ENCODE results near the gene PJA1.

PJA1 gene

DNA sequence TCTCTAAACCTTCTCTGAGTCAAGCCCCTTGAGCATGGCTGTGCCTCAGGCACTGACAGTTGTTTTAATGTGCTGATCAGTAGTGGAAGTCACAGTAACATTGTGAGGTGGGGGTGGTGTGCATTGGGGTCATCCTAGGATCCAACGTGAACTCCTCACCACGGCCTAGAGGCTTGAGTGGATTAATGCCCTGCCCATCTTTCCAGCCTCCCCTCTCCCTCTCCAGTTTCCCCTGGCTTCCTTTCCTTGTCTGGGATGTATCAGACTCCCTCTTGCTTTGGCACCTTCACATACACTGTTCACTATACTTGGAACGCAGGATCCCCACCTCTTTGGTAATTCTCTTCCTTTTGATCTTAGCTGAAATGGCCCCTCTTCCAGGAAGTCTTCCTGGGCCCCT is 13.3 kb upstream of the PJA1 start:
- H3K79me2 ChIP-seq (ENCODE audit: low read length), result no peaks in the 10 kb centered on the region
- no peak overlapping the region for H3K27ac ChIP-seq (ENCODE audit: low read length)
- no peak overlapping the region for H3K4me3 ChIP-seq (ENCODE audit: low read length)
- no peak for TF ChIP-seq CTCF (IDR thresholded peaks at IDR 0.05; ENCODE audit: low read depth, low read length)
- TF ChIP-seq EZH2phosphoT487 (IDR thresholded peaks at IDR 0.05; ENCODE audit: low read depth), result no peak
- H3K9ac ChIP-seq (ENCODE audit: low read length), result no peak overlapping the region
- no peaks in the 10 kb centered on the region for H3K27me3 ChIP-seq (ENCODE audit: low read depth, low read length)
- no peaks in the 10 kb centered on the region for H3K36me3 ChIP-seq (replicated peaks; ENCODE audit: low read depth, low read length)
- no peaks in the 10 kb centered on the region for H3K4me1 ChIP-seq (ENCODE audit: low read length)
- H2AFZ ChIP-seq (ENCODE audit: low read depth, low read length), result no peak overlapping the region
- H3K4me2 ChIP-seq (ENCODE audit: low read length), result no peak overlapping the region
- no peaks in the 10 kb centered on the region for H3K9me3 ChIP-seq (ENCODE audit: insufficient read depth, low read length)
- H4K20me1 ChIP-seq (ENCODE audit: insufficient read depth, low read length), result no peaks in the 10 kb centered on the region

DNA sequence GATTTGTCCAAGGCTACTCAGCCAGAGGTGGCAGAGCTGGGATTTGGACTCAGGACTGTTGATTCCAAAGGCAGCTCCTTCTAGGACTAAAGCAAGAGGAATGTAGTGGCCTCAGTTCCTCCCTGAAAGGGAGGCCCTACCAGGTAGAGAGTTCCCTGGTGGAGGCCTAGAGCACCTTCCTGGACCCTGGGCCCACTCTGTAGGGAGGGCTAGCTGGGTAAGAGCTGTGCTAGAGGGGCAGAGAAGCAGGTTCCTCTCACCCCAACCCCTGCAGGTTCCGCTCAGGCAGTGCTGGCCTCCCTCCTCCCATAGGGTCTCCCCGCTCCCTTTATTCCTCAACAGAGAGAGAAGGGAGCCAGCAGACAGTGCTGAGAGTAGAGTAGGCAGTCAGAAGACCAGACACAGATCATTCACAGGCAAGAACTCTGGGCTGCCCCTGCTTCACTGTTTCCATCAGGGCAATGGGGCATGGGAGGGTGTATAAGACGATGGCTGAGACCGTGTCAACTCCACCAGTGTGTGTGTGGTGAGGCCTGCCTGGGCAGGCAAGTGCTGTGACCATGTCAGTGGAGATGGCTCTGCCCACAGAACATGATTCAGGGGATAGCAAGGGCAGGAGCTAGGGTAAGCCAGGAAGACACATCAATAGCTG is 12.4 kb upstream of the PJA1 start:
- no peak overlapping the region for H2AFZ ChIP-seq (ENCODE audit: low read depth, low read length)
- H3K4me1 ChIP-seq (ENCODE audit: low read length), result no peaks in the 10 kb centered on the region
- H3K27ac ChIP-seq (ENCODE audit: low read length), result no peak overlapping the region
- no peaks in the 10 kb centered on the region for H3K36me3 ChIP-seq (replicated peaks; ENCODE audit: low read depth, low read length)
- H3K9me3 ChIP-seq (ENCODE audit: insufficient read depth, low read length), result no peaks in the 10 kb centered on the region
- no peak overlapping the region for H3K4me3 ChIP-seq (ENCODE audit: low read length)
- no peaks in the 10 kb centered on the region for H4K20me1 ChIP-seq (ENCODE audit: insufficient read depth, low read length)
- H3K79me2 ChIP-seq (ENCODE audit: low read length), result no peaks in the 10 kb centered on the region
- no peaks in the 10 kb centered on the region for H3K27me3 ChIP-seq (ENCODE audit: low read depth, low read length)
- TF ChIP-seq CTCF (IDR thresholded peaks at IDR 0.05; ENCODE audit: low read depth, low read length) (no peak), EZH2phosphoT487 (IDR thresholded peaks at IDR 0.05; ENCODE audit: low read depth) (no peak)
- H3K9ac ChIP-seq (ENCODE audit: low read length), result no peak overlapping the region
- no peak overlapping the region for H3K4me2 ChIP-seq (ENCODE audit: low read length)

- Histone ChIP-seq H3K9me3 (ENCODE audit: insufficient read depth, low read length) (no peaks in the 10 kb centered on the region), H3K79me2 (ENCODE audit: low read length) (no peaks in the 10 kb centered on the region), H2AFZ (ENCODE audit: low read depth, low read length) (no peak overlapping the region), H3K36me3 (replicated peaks; ENCODE audit: low read depth, low read length) (no peaks in the 10 kb centered on the region), H3K4me3 (ENCODE audit: low read length) (no peak overlapping the region), H4K20me1 (ENCODE audit: insufficient read depth, low read length) (no peaks in the 10 kb centered on the region), H3K4me1 (ENCODE audit: low read length) (no peaks in the 10 kb centered on the region), H3K27ac (ENCODE audit: low read length) (no peak overlapping the region), H3K9ac (ENCODE audit: low read length) (no peak overlapping the region), H3K27me3 (ENCODE audit: low read depth, low read length) (no peaks in the 10 kb centered on the region), H3K4me2 (ENCODE audit: low read length) (no peak overlapping the region)
- no peak for TF ChIP-seq CTCF (IDR thresholded peaks at IDR 0.05; ENCODE audit: low read depth, low read length)
- TF ChIP-seq EZH2phosphoT487 (IDR thresholded peaks at IDR 0.05; ENCODE audit: low read depth), result no peak
These were observed 10.8 kb upstream of the PJA1 start for GRCh38 chrX:69176053-69176452.

DNA sequence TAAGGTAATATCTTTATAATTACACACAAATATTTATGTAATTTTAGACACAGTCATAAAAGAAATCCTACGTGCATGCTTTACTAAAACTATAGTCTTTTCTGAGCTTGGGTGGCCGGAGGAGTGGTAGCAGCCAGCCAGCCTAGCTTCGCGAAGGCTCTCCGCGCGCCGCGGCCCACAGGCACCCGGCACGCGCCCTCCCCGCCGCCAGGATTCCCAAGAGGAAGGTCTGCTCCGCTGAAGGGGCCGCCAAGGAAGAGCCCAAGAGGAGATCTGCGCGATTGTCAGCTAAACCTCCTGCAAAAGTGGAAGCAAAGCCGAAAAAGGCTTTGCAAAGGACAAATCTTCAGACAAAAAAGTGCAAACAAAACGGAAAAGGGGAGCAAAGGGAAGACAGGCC is 8.7 kb upstream of the PJA1 start:
- H3K4me3 ChIP-seq (ENCODE audit: low read length), result no peak overlapping the region
- no peaks in the 10 kb centered on the region for H3K79me2 ChIP-seq (ENCODE audit: low read length)
- no peaks in the 10 kb centered on the region for H3K4me1 ChIP-seq (ENCODE audit: low read length)
- H3K36me3 ChIP-seq (replicated peaks; ENCODE audit: low read depth, low read length), result no peaks in the 10 kb centered on the region
- no peaks in the 10 kb centered on the region for H3K9me3 ChIP-seq (ENCODE audit: insufficient read depth, low read length)
- no peak overlapping the region for H3K4me2 ChIP-seq (ENCODE audit: low read length)
- no peak overlapping the region for H2AFZ ChIP-seq (ENCODE audit: low read depth, low read length)
- no peak overlapping the region for H3K27ac ChIP-seq (ENCODE audit: low read length)
- TF ChIP-seq CTCF (IDR thresholded peaks at IDR 0.05; ENCODE audit: low read depth, low read length), result no peak
- no peak for TF ChIP-seq EZH2phosphoT487 (IDR thresholded peaks at IDR 0.05; ENCODE audit: low read depth)
- H4K20me1 ChIP-seq (ENCODE audit: insufficient read depth, low read length), result no peaks in the 10 kb centered on the region
- H3K27me3 ChIP-seq (ENCODE audit: low read depth, low read length), result no peaks in the 10 kb centered on the region
- H3K9ac ChIP-seq (ENCODE audit: low read length), result no peak overlapping the region
